Suppressor macrophage treated with lipopolysaccharide for 4 hours (primary cell): ENCODE results near the gene MRPS18C.
"Not testable (repeated sequence)": the region's sequence is repeated elsewhere in the genome, so short reads cannot be mapped to it uniquely, and the experiment has no call there.

Source experiments
- DNase-seq: peaks from one replicate; pipeline ENCODE4 v3.0.0-alpha.2; 2020

Gene MRPS18C

GRCh38 chr4:83455281-83456183, at the start of gene MRPS18C, which contains the start of gene HELQ:
Gene MRPS18C, plus strand, starts transcription at chr4:83456058. Its CDS starts 20 bp downstream, at chr4:83456078.
Gene HELQ, minus strand, starts transcription at chr4:83455823. Its CDS starts 130 bp downstream, at chr4:83455693.
- peak; percentile 99 for DNase-seq

- no peak for DNase-seq
Observed at GRCh38 chr4:83408908-83409307, 47.0 kb upstream of the MRPS18C start.

- peak; percentile 3 for DNase-seq
Observed at GRCh38 chr4:83413676-83414075, 42.2 kb upstream of the MRPS18C start.

GRCh38 chr4:83417566-83417965, 38.3 kb upstream of the MRPS18C start:
- no peak for DNase-seq

- no peak for DNase-seq
Observed at GRCh38 chr4:83418211-83418610, 37.6 kb upstream of the MRPS18C start.

GRCh38 chr4:83431200-83431599, 24.7 kb upstream of the MRPS18C start:
- DNase-seq: no peak

GRCh38 chr4:83436680-83437079, 19.2 kb upstream of the MRPS18C start:
- no peak for DNase-seq

- DNase-seq: no peak
Observed at GRCh38 chr4:83438719-83439118, 17.1 kb upstream of the MRPS18C start.

- DNase-seq: no peak
Observed at GRCh38 chr4:83440148-83440814, 15.6 kb upstream of the MRPS18C start.

GRCh38 chr4:83440899-83441298, 15.0 kb upstream of the MRPS18C start:
- DNase-seq: peak; percentile 15

- no peak for DNase-seq
Observed at GRCh38 chr4:83449009-83449408, 6.8 kb upstream of the MRPS18C start.

GRCh38 chr4:83454686-83455085, 1.2 kb upstream of the MRPS18C start:
- peak; percentile 7 for DNase-seq

- DNase-seq: peak; percentile 17
Observed at GRCh38 chr4:83456184-83456501, 285 bp downstream of the MRPS18C start.

- DNase-seq: no peak
Observed at GRCh38 chr4:83473423-83473822, 17.6 kb downstream of the MRPS18C start.

GRCh38 chr4:83473966-83474365, 18.1 kb downstream of the MRPS18C start:
- DNase-seq: no peak

GRCh38 chr4:83484500-83485461, 28.9 kb downstream of the MRPS18C start, which contains the start of gene ABRAXAS1:
Gene ABRAXAS1, minus strand, starts transcription at chr4:83485100. Its CDS starts 28 bp downstream, at chr4:83485072.
- DNase-seq: peak; percentile 96

- no peak for DNase-seq
Observed at GRCh38 chr4:83486457-83487129, 30.7 kb downstream of the MRPS18C start.

GRCh38 chr4:83489711-83490326, 34.0 kb downstream of the MRPS18C start:
- no peak for DNase-seq

GRCh38 chr4:83490876-83491450, 35.1 kb downstream of the MRPS18C start:
- DNase-seq: peak; percentile 23

- DNase-seq: not testable (repeated sequence)
Observed at GRCh38 chr4:83496085-83496917, 40.4 kb downstream of the MRPS18C start.
